Mononuclear cell (primary cell): Measurements from ENCODE around the gene MOB4. TPM values are rescaled to one million over a fixed set of nuclear protein-coding genes. Genes with fewer than 3 reads are reported as not detected.

Source experiments
- H3K27me3 ChIP-seq: 2 replicates; pipeline ENCODE4 v1.6.0; 2011; ENCODE audit warnings: low read length, control low read depth; ENCODE audit not compliant: insufficient read depth
- H3K4me1 ChIP-seq: 2 replicates; pipeline ENCODE4 v1.5.1; 2011; ENCODE audit warnings: mild to moderate bottlenecking, low read length, control low read depth; ENCODE audit not compliant: insufficient read depth
- H3K4me3 ChIP-seq: 2 replicates; pipeline ENCODE4 v1.5.1; 2011; ENCODE audit warnings: mild to moderate bottlenecking, low read length, moderate library complexity
- H3K9me3 ChIP-seq: 2 replicates; pipeline ENCODE4 v1.5.1; 2011; ENCODE audit warnings: low read depth, mild to moderate bottlenecking, control low read depth, low read length
- total RNA-seq: library from RNA; depleted of rRNA; stranded (reverse); fragments of >200 nt; gene quantifications from one replicate; pipeline ENCODE4 v1.2.3, GENCODE V29; 2012

Gene MOB4
- total RNA-seq, 1 donor, result 87.6 TPM

DNA sequence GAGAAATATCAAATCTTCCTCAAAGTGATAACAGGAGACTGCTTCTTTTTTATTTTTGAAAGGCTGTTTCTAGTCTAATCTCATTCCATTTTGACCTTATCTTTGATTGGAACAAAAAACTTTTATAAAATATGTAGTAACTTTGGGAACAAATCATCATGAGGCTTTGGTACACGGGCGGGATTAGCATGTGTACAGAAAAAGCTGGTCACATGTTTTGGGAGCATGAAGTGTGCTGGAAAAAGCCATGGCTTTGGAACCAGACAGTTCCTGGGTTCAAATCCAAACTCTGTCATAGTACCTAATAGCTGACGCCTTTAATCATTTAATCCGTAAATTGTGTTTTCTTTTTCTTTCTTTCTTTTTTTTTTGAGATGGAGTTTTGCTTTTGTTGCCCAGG is 81.3 kb downstream of the MOB4 start:
- Histone ChIP-seq H3K4me1 (peaks cover 3% of the 10 kb centered on the region), H3K27me3 (no peaks in the 10 kb centered on the region), H3K4me3 (no peak overlapping the region), H3K9me3 (no peaks in the 10 kb centered on the region)

DNA sequence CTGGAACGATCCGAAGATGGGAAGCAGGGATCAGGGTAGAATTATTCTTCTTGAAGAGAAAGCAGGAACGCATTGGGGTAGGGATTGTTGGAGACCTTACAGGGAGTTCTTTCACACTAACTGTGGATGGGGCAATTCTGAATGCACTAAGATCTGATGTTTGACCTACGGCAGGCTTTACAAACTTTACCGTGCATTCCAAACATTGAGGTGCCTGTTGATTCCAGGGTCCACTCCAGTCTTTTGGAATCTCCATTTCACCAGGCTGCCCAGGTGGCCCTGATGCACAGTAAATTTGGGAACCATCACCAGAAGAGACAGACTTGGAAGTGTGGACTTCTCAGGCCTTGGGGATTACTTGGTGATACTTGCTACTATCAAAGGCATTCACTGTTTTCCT is 82.6 kb downstream of the MOB4 start:
- peaks cover 3% of the 10 kb centered on the region for H3K4me1 ChIP-seq
- no peaks in the 10 kb centered on the region for H3K9me3 ChIP-seq
- H3K27me3 ChIP-seq, result no peaks in the 10 kb centered on the region
- H3K4me3 ChIP-seq, result no peak overlapping the region

DNA sequence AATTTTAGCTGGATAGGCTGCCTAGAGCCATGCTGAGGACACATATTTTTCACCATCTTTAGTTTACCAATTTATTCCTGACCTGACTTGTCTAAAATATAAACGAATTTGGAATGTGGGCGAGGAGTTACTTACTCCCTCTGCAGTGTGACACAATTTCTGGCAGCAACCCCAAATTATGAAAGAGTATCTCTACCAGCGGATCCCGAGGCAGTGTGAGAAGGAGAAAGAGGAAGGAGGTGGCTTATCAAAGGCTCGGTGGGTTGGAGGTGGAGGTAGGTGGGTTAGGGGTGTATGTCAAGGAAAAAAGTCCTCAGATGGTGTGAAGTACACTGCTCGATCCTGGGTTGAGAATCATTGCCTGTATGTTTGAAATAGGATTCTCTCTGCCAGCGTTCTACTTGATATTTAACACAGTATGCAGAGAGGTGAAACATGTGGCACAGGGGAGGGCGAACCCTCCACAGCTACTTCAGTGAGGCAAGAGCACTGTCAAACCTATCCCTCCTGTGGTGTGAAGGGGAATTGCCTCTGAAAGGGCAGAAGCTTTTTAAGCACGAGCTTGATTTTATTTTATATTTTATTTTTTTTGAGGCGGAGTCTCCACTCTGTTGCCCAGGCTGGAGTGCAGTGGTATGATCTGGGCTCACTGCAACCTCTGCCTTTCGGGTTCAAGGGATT is 83.6 kb downstream of the MOB4 start:
- H3K27me3 ChIP-seq, result no peaks in the 10 kb centered on the region
- H3K4me3 ChIP-seq, result no peak overlapping the region
- H3K4me1 ChIP-seq, result peaks cover 3% of the 10 kb centered on the region

DNA sequence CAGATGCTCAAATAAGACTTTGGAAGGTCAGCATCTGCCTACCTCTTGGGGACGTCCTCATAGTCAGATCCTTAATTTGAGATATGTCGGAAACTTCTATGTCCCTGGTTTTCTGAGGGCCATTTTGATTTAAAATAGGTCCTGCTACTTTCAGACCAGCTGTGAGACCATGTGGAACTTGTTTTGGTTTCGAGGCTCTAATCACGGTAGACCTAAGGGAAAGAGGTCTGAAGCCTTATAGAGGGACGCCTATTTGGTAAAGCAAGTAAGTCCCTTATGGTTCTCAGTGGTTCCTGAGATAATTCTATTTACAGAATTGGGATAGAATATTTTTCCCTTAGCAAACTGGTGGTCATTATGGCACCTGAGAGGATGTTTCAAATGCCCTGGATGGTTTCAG is 84.4 kb downstream of the MOB4 start:
- Histone ChIP-seq H3K9me3 (no peaks in the 10 kb centered on the region), H3K4me3 (no peak overlapping the region), H3K27me3 (no peaks in the 10 kb centered on the region), H3K4me1 (peaks cover 3% of the 10 kb centered on the region)

More for the DNA sequence above, 83.6 kb downstream of the MOB4 start:
- no peaks in the 10 kb centered on the region for H3K9me3 ChIP-seq

DNA sequence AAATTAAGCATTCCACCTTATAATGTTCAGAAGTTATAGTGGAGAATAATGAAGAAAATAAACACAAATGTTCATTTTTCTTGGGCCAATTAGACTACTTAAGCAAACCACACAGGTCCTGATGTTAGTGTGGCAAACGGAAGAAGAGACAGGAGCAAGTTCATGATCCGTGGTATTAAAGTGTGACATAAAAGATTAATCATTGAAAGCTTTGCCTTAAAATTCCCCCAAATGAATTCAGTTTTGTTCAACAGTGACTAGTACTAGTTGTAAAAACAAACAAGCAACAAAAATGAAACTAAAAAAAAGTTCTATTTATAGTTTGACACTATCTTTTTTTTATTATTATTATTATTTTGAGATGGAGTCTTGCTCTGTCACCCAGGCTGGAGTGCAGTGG is 85.9 kb downstream of the MOB4 start:
- peaks cover 3% of the 10 kb centered on the region for H3K4me1 ChIP-seq
- H3K4me3 ChIP-seq, result no peak overlapping the region
- H3K27me3 ChIP-seq, result no peaks in the 10 kb centered on the region
- no peaks in the 10 kb centered on the region for H3K9me3 ChIP-seq

Other genes with a start within 250 kb of the MOB4 start
- gene ANKRD44, start 205.3 kb upstream of the MOB4 start, total RNA-seq, result 171 TPM
- gene SF3B1, start 81.0 kb upstream of the MOB4 start, total RNA-seq, result 702 TPM
- 109 TPM for gene COQ10B, start 62.5 kb upstream of the MOB4 start, total RNA-seq
- gene HSPD1, start 16.2 kb upstream of the MOB4 start, total RNA-seq, result 90.6 TPM
- 35.7 TPM for gene HSPE1, start 15.7 kb upstream of the MOB4 start, total RNA-seq
- under 0.01 TPM for gene RFTN2, start 159.5 kb downstream of the MOB4 start, total RNA-seq
- 9.1 TPM for gene MARS2, start 189.3 kb downstream of the MOB4 start, total RNA-seq